Uterus (tissue), 4 donors: Measurements from ENCODE around the gene CHRM1. TPM values are rescaled to one million over a fixed set of nuclear protein-coding genes. Genes with fewer than 3 reads are reported as not detected.

Experiments
- DNase-seq, 2 donors: peaks; one replicate each; pipeline ENCODE4 v3.0.0-alpha.2; 2019 to 2020
- H3K27ac ChIP-seq, 2 donors: fragments of 200-600 bp; sonication (generic); 1 replicate in 1 of 2; 2 replicates in 1 of 2; pipeline ENCODE4 v1.5.1; 2016 to 2018
- H3K27me3 ChIP-seq, 2 donors: fragments of 200-600 bp; sonication (generic); one replicate each; pipeline ENCODE4 v1.5.1; 2018 to 2019; ENCODE audit warnings: control low read depth in 1 of 2
- H3K36me3 ChIP-seq, 2 donors: fragments of 200-600 bp; sonication (generic); one replicate each; pipeline ENCODE4 v1.5.1; 2019; ENCODE audit warnings: control low read depth in 1 of 2
- H3K4me1 ChIP-seq, 2 donors: fragments of 200-600 bp; sonication (generic); one replicate each; pipeline ENCODE4 v1.5.1; 2018 to 2019; ENCODE audit warnings: control low read depth in 1 of 2
- H3K4me3 ChIP-seq, 2 donors: fragments of 200-600 bp; sonication (generic); 1 replicate in 1 of 2; 2 replicates in 1 of 2; pipeline ENCODE4 v1.5.1; 2018 to 2019; ENCODE audit warnings: mild to moderate bottlenecking in 1 of 2
- H3K9me3 ChIP-seq, 2 donors: fragments of 200-600 bp; sonication (generic); one replicate each; pipeline ENCODE4 v1.5.1; 2019; ENCODE audit warnings: control low read depth in 1 of 2
- CTCF ChIP-seq, 4 experiments: fragments of 200-600 bp in 2 of 4; fragments of 450-650 bp in 2 of 4; sonication (generic) in 2 of 4; IDR thresholded peaks; one replicate each; pipeline ENCODE4 v1.5.1; 2016 to 2019; ENCODE audit warnings: antibody characterized with exemption in 4 of 4, mild to moderate bottlenecking in 2 of 4, moderate library complexity in 1 of 4
- POLR2A ChIP-seq, 2 donors: fragments of 450-650 bp; IDR thresholded peaks; one replicate each; pipeline ENCODE4 v1.6.1; 2016; ENCODE audit warnings: antibody characterized with exemption in 2 of 2, mild to moderate bottlenecking in 1 of 2, moderate library complexity in 1 of 2
- intact Hi-C: fragments of 100-400 bp; cut with DNase I; formaldehyde crosslinking; loops from one replicate; pipeline ENCODE4 v1.15.1; 2023; ENCODE audit warnings: low total_unique reads
- total RNA-seq, 4 donors: library from RNA; depleted of rRNA in 3 of 4; stranded (reverse); fragments of >200 nt in 3 of 4; gene quantifications; one replicate each; pipeline versions ENCODE4 v1.1.0 to v1.2.4, GENCODE V29; 2014 to 2023
- donor health status: DM: yes; HTN: yes; CAD: no.

CHRM1 gene
- total RNA-seq, 4 donors from 2014 or later: 1.3 TPM; not detected in 3

GRCh38 chr11:62923601-62924411 is 2.6 kb upstream of the CHRM1 start:
- peaks cover 0 to 4% of the 10 kb centered on the region in 2 donors for H3K4me1 ChIP-seq
- no peak for DNase-seq
- no peak overlapping the region for H3K27ac ChIP-seq
- H3K4me3 ChIP-seq: no peak overlapping the region
- no peaks in the 10 kb centered on the region for H3K36me3 ChIP-seq
- no peaks in the 10 kb centered on the region for H3K9me3 ChIP-seq
- TF ChIP-seq CTCF (IDR thresholded peaks at IDR 0.05) (no peak), POLR2A (IDR thresholded peaks at IDR 0.05) (no peak)
- intact Hi-C loops: no loop called here
- peaks cover 20 to 25% of the 10 kb centered on the region in 2 donors for H3K27me3 ChIP-seq

DNA sequence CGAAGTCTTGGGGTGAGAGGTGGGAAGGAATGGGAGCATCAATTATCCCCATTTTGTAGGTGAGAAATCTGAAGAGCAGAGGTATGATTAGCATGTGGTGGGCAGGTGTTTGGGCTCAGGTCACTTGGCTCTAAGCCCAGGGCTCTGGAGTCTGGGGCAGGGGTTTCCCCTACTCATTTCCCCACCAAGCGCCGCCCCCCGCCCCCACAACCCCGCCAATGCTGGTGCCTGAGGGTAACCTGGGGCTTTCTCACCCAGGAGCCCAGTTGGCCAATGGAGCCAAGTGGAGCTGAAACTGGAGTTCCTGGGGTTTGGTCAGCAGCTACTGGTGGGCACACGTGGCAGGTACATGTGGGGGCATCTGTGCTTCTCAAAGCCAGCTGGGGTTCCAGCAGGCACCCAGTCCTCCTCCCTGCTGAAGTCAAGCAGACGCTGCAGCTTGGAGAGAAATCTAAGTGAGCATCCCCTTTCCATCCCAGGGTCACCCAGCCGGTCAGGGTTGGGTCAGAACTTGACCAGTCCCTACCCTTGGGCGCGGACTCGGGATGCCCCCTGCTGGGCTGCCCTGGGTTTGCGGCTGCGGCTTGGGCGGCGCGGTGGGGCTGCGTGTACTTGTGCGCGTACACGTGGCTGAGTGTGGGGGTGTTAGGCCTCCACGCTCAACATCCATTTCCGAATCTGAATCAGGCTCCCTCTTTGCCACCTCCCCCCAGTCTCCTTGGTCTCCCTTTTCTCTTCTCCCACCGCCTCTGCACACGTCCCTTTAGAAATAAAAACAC is 1.7 kb upstream of the CHRM1 start:
- no peak for TF ChIP-seq CTCF (IDR thresholded peaks at IDR 0.05)
- no peak for TF ChIP-seq POLR2A (IDR thresholded peaks at IDR 0.05)
- H3K4me1 ChIP-seq: peaks cover 0 to 4% of the 10 kb centered on the region in 2 donors
- H3K4me3 ChIP-seq: no peak overlapping the region
- H3K36me3 ChIP-seq: no peaks in the 10 kb centered on the region
- H3K27me3 ChIP-seq: peaks cover 20 to 25% of the 10 kb centered on the region in 2 donors
- no peaks in the 10 kb centered on the region for H3K9me3 ChIP-seq
- DNase-seq: no peak
- intact Hi-C loops: no loop called here
- no peak overlapping the region for H3K27ac ChIP-seq

- Histone ChIP-seq H3K27ac (no peak overlapping the region), H3K27me3 (peaks cover 20 to 24% of the 10 kb centered on the region in 2 donors), H3K36me3 (no peaks in the 10 kb centered on the region), H3K4me3 (no peak overlapping the region), H3K4me1 (peaks cover 0 to 4% of the 10 kb centered on the region in 2 donors), H3K9me3 (no peaks in the 10 kb centered on the region)
- TF ChIP-seq POLR2A (IDR thresholded peaks at IDR 0.05) (no peak), CTCF (IDR thresholded peaks at IDR 0.05) (no peak)
- intact Hi-C loops: no loop called here
- DNase-seq: no peak
Observed at GRCh38 chr11:62922189-62922589, 1.0 kb upstream of the CHRM1 start.

GRCh38 chr11:62921573-62922188 is 518 bp upstream of the CHRM1 start:
- intact Hi-C loops: no loop called here
- peaks cover 20% of the 10 kb centered on the region in 2 donors for H3K27me3 ChIP-seq

More at GRCh38 chr11:62921573-62922188, 518 bp upstream of the CHRM1 start:
- Histone ChIP-seq H3K4me1 (peaks cover 0 to 4% of the 10 kb centered on the region in 2 donors), H3K36me3 (no peaks in the 10 kb centered on the region), H3K27ac (no peak overlapping the region), H3K4me3 (no peak overlapping the region), H3K9me3 (no peaks in the 10 kb centered on the region)
- DNase-seq: no peak
- no peak for TF ChIP-seq CTCF (IDR thresholded peaks at IDR 0.05)
- no peak for TF ChIP-seq POLR2A (IDR thresholded peaks at IDR 0.05)
